Esophagus squamous epithelium (tissue), 4 donors: ENCODE measurements around the gene TAOK3.

Experiments
- POLR2A ChIP-seq, 4 donors: fragments of 450-650 bp; IDR thresholded peaks; one replicate each; pipeline ENCODE4 v1.6.1; 2017; ENCODE audit warnings: antibody characterized with exemption in 4 of 4, mild to moderate bottlenecking in 4 of 4, moderate library complexity in 3 of 4
- TF ChIP-seq, protein P1 (sequence below), 6 experiments: fragments of 450-650 bp in 4 of 6; fragments of 200-600 bp in 2 of 6; sonication (generic) in 2 of 6; IDR thresholded peaks; one replicate each; pipeline ENCODE4 v1.5.1; 2016 to 2019; ENCODE audit warnings: antibody characterized with exemption in 6 of 6, mild to moderate bottlenecking in 4 of 6, moderate library complexity in 4 of 6

DNA sequence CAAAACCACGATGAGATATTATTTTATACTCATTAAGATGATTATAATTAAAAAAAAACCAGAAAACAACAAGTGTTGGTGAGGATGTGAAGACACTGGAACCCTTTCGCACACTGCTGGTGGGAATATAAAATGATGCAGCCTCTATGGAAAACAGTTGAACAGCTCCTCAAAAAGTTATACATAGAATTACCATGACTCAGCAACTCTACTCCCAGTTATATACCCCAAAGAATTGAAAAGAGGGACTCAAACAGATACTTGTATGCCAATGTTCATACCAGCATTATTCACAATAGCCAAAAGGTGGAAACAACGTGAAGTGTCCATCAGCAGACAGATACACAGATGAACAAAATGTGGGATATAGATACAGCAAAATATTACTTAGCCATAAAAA is 53.1 kb downstream of the TAOK3 start:
- TF ChIP-seq, protein P1, sequence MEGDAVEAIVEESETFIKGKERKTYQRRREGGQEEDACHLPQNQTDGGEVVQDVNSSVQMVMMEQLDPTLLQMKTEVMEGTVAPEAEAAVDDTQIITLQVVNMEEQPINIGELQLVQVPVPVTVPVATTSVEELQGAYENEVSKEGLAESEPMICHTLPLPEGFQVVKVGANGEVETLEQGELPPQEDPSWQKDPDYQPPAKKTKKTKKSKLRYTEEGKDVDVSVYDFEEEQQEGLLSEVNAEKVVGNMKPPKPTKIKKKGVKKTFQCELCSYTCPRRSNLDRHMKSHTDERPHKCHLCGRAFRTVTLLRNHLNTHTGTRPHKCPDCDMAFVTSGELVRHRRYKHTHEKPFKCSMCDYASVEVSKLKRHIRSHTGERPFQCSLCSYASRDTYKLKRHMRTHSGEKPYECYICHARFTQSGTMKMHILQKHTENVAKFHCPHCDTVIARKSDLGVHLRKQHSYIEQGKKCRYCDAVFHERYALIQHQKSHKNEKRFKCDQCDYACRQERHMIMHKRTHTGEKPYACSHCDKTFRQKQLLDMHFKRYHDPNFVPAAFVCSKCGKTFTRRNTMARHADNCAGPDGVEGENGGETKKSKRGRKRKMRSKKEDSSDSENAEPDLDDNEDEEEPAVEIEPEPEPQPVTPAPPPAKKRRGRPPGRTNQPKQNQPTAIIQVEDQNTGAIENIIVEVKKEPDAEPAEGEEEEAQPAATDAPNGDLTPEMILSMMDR (IDR thresholded peaks at IDR 0.05): no peak
- no peak for TF ChIP-seq POLR2A (IDR thresholded peaks at IDR 0.05)
